Lung (tissue), 12 donors: Measurements from ENCODE around the gene SH3TC1. TPM values are rescaled to one million over a fixed set of nuclear protein-coding genes. Genes with fewer than 3 reads are reported as not detected.

Source experiments
- ATAC-seq: fragments of 200-7000 bp; cut with Tn5 transposase; one replicate; pipeline ENCODE4 v1.9.1; 2020; ENCODE audit warnings: moderate number of reproducible peaks; ENCODE audit not compliant: insufficient read depth, low FRiP score
- DNase-seq, 3 donors: peaks; one replicate each; pipeline ENCODE4 v3.0.0-alpha.2; 2013 to 2017
- H3K27ac ChIP-seq, 2 donors: one replicate each; pipeline ENCODE4 v1.5.1; 2013; ENCODE audit warnings: mild to moderate bottlenecking in 2 of 2, moderate library complexity in 2 of 2, control low read depth in 1 of 2, inconsistent platforms in 1 of 2, low read depth in 1 of 2, low read length in 1 of 2
- H3K27me3 ChIP-seq, 3 donors: one replicate each; pipeline ENCODE4 v1.5.1; 2013; ENCODE audit warnings: low read length in 2 of 3; ENCODE audit not compliant: control insufficient read depth in 3 of 3, insufficient read depth in 3 of 3
- H3K36me3 ChIP-seq, 4 donors: one replicate each; pipeline ENCODE4 v1.5.1; 2013; ENCODE audit warnings: low read length in 4 of 4, mild to moderate bottlenecking in 1 of 4, moderate library complexity in 1 of 4; ENCODE audit not compliant: control insufficient read depth in 4 of 4, insufficient read depth in 4 of 4
- H3K4me1 ChIP-seq, 5 donors: one replicate each; pipeline ENCODE4 v1.5.1; 2013; ENCODE audit warnings: low read length in 5 of 5, mild to moderate bottlenecking in 2 of 5, moderate library complexity in 1 of 5; ENCODE audit not compliant: control insufficient read depth in 5 of 5, insufficient read depth in 5 of 5
- H3K4me3 ChIP-seq: one replicate; pipeline ENCODE4 v1.5.1; 2013; ENCODE audit warnings: mild to moderate bottlenecking, control low read depth, moderate library complexity
- H3K9ac ChIP-seq, 2 donors: one replicate each; pipeline ENCODE4 v1.5.1; 2013; ENCODE audit warnings: low read length in 2 of 2, control low read depth in 1 of 2; ENCODE audit not compliant: insufficient read depth in 1 of 2
- H3K9me3 ChIP-seq, 4 donors: one replicate each; pipeline ENCODE4 v1.5.1; 2013; ENCODE audit warnings: low read length in 3 of 4, mild to moderate bottlenecking in 1 of 4, moderate library complexity in 1 of 4; ENCODE audit not compliant: control insufficient read depth in 4 of 4, insufficient read depth in 3 of 4
- CTCF ChIP-seq: IDR thresholded peaks from 2 replicates; pipeline ENCODE4 v1.5.1; 2012; ENCODE audit warnings: mild to moderate bottlenecking; ENCODE audit errors: control extremely low read depth, extremely low read depth
- WGBS, 2 donors: extraction: QIAGEN DNeasy Blood & Tissue Kit; methylation state at CpG; one replicate each; pipeline ENCODE4 v1.1.7; 2013; 5-methylcytosine and 5-hydroxymethylcytosine counted together
- polyA plus RNA-seq, 2 donors: library from polyadenylated mRNA; stranded (reverse); fragments of 200-250 nt; gene quantifications; one replicate each; pipeline ENCODE4 v1.2.1, GENCODE V29; 2013
- total RNA-seq, 2 donors: library from RNA; depleted of rRNA in 1 of 2; stranded (reverse); fragments of >200 nt in 1 of 2; gene quantifications; one replicate each; pipeline ENCODE4 v1.2.1, GENCODE V29; 2014 to 2021
- donor health status: control.
- donor health status: control.
- donor health status: Bipolar disorder and iron deficiency.
- donor health status: healthy.
- donor health status: DM: yes; HTN: yes; CAD: no.

Gene SH3TC1
- total and polyA plus RNA-seq, 4 donors, result 21.4 to 67.3 (median 38.1) TPM

- peaks cover 0 to 1% (median 0%) of the 10 kb centered on the region in 5 donors for H3K4me1 ChIP-seq
- no peak overlapping the region for H3K9ac ChIP-seq
- H3K9me3 ChIP-seq, result no peaks in the 10 kb centered on the region
- 91% methylated on average over 15 of the region's 15 CpGs for WGBS, 2 donors
- peaks cover 0 to under 1% (median 0%) of the 10 kb centered on the region in 3 donors for H3K27me3 ChIP-seq
- no peak overlapping the region for H3K4me3 ChIP-seq
- TF ChIP-seq CTCF, result no peak
- no peaks in the 10 kb centered on the region for H3K36me3 ChIP-seq
- H3K27ac ChIP-seq, result no peak overlapping the region
- no peak for ATAC-seq
- no peak for DNase-seq
Measured at GRCh38 chr4:8151165-8151650, 47.9 kb upstream of the SH3TC1 start.

- no peak for ATAC-seq
- no peak overlapping the region for H3K4me3 ChIP-seq
- no peak overlapping the region for H3K27ac ChIP-seq
- H3K36me3 ChIP-seq, result no peaks in the 10 kb centered on the region
- peaks cover 0 to 8% (median 4%) of the 10 kb centered on the region in 3 donors for H3K27me3 ChIP-seq
- H3K9me3 ChIP-seq, result no peaks in the 10 kb centered on the region
- no peak for DNase-seq
- H3K9ac ChIP-seq, result no peak overlapping the region
- no peaks in the 10 kb centered on the region for H3K4me1 ChIP-seq
- WGBS, 2 donors, result 92 to 95% methylated on average over 39 of the region's 39 CpGs
- TF ChIP-seq CTCF, result no peak
Measured at GRCh38 chr4:8152090-8152864, 46.8 kb upstream of the SH3TC1 start.

GRCh38 chr4:8152865-8153257 is 46.2 kb upstream of the SH3TC1 start:
- Histone ChIP-seq H3K9ac (no peak overlapping the region), H3K27me3 (peaks cover 0 to 14% (median 9%) of the 10 kb centered on the region in 3 donors), H3K4me1 (peaks cover 0 to 4% (median 0%) of the 10 kb centered on the region in 5 donors), H3K36me3 (no peaks in the 10 kb centered on the region), H3K9me3 (no peaks in the 10 kb centered on the region), H3K27ac (no peak overlapping the region), H3K4me3 (no peak overlapping the region)
- ATAC-seq (no peak), DNase-seq (no peak)
- 71 to 77% methylated on average over 6 of the region's 6 CpGs for WGBS, 2 donors
- TF ChIP-seq CTCF, result no peak
